Ovary (tissue), 3 donors: ENCODE data around the gene ADGRA1.

Experiments
- EP300 ChIP-seq: sonication (generic); formaldehyde crosslinking; IDR thresholded peaks from one replicate; pipeline ENCODE4 v1.6.1; 2017; ENCODE audit warnings: antibody characterized with exemption
- TF ChIP-seq, protein P1 (sequence below), 3 donors: fragments of 450-650 bp in 2 of 3; fragments of 200-600 bp in 1 of 3; IDR thresholded peaks; one replicate each; pipeline versions ENCODE4 v1.5.1 to v1.8.0; 2016 to 2022; ENCODE audit warnings: antibody characterized with exemption in 3 of 3, mild to moderate bottlenecking in 1 of 3
- donor health status: DM: no; HTN: no; CAD: no.

DNA sequence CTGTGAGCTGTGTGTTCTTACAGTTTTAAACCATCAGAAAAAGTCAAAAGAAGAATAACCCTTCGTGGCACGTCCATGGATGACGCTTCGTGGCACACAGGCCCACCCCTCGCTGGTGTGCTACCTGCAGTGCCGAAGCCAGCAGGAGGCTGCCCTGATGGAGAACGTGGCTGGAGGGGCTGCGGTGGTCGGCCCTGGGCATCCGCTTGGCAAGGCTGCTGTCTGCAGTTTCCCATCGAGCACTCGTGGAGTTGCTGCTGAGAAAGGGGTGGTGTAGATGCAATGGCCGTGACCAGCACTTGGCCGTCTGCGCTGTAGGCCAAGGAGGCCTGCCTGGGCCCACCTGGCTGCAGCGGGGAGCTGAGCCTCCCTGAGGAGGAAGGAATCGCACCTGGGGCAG, 3.2 kb upstream of the ADGRA1 start:
- TF ChIP-seq, protein P1, sequence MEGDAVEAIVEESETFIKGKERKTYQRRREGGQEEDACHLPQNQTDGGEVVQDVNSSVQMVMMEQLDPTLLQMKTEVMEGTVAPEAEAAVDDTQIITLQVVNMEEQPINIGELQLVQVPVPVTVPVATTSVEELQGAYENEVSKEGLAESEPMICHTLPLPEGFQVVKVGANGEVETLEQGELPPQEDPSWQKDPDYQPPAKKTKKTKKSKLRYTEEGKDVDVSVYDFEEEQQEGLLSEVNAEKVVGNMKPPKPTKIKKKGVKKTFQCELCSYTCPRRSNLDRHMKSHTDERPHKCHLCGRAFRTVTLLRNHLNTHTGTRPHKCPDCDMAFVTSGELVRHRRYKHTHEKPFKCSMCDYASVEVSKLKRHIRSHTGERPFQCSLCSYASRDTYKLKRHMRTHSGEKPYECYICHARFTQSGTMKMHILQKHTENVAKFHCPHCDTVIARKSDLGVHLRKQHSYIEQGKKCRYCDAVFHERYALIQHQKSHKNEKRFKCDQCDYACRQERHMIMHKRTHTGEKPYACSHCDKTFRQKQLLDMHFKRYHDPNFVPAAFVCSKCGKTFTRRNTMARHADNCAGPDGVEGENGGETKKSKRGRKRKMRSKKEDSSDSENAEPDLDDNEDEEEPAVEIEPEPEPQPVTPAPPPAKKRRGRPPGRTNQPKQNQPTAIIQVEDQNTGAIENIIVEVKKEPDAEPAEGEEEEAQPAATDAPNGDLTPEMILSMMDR (IDR thresholded peaks at IDR 0.05), result no peak
- TF ChIP-seq EP300, result no peak
